Endothelial cell of umbilical vein (primary cell): Measurements from ENCODE around the gene MST1.

Experiments
- EZH2 ChIP-seq: IDR thresholded peaks from 2 replicates; pipeline ENCODE4 v1.6.1; 2012; ENCODE audit warnings: borderline replicate concordance, low read depth, mild to moderate bottlenecking, moderate library complexity, low read length, inconsistent platforms; ENCODE audit not compliant: severe bottlenecking
- GATA2 ChIP-seq: IDR thresholded peaks from 2 replicates; pipeline ENCODE4 v1.7.0; 2011; ENCODE audit warnings: low read depth, mild to moderate bottlenecking, moderate library complexity, mixed read lengths, low read length; ENCODE audit not compliant: insufficient read length, insufficient read depth
- MYC ChIP-seq: IDR thresholded peaks from one replicate; pipeline ENCODE4 v1.6.1; 2011; ENCODE audit warnings: mild to moderate bottlenecking, low read depth, low read length
- POLR2A ChIP-seq: IDR thresholded peaks from 2 replicates; pipeline ENCODE4 v1.6.1; 2012; ENCODE audit warnings: low read depth, mild to moderate bottlenecking, control low read depth, low read length
- POLR2AphosphoS5 ChIP-seq: IDR thresholded peaks from 2 replicates; pipeline ENCODE4 v1.6.1; 2012; ENCODE audit warnings: low read depth, mild to moderate bottlenecking, control low read depth, low read length, moderate library complexity; ENCODE audit not compliant: insufficient read depth
- TF ChIP-seq, protein P1 (sequence below), 2 donors: IDR thresholded peaks; 1 replicate in 1 of 2; 2 replicates in 1 of 2; pipeline ENCODE4 v1.5.1; 2011; ENCODE audit warnings: low read length in 2 of 2, mild to moderate bottlenecking in 2 of 2, moderate library complexity in 2 of 2, control low read depth in 1 of 2, inconsistent platforms in 1 of 2, low read depth in 1 of 2; ENCODE audit not compliant: insufficient read depth in 1 of 2; ENCODE audit errors: extremely low read depth in 1 of 2

DNA sequence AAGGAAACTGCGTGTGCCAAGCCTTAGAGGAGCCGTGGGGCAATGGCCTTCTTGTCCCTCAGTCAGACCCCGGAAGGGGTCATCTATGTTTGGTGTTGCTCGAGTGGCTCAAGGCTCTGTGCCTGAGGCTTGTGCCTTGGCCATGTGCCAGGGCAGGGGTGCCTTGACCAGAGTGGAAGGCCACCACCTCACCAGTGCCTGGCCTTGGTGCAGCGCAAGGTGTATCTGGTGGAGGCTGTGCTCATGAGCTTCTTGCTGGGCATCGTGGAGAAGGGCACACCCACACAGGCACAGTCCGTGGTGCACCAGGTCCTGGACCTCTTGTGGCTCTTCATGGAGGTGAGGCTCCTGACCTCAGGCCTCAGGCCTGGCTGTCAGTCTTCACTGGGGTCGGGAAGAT is 10.7 kb upstream of the MST1 start:
- TF ChIP-seq, protein P1, sequence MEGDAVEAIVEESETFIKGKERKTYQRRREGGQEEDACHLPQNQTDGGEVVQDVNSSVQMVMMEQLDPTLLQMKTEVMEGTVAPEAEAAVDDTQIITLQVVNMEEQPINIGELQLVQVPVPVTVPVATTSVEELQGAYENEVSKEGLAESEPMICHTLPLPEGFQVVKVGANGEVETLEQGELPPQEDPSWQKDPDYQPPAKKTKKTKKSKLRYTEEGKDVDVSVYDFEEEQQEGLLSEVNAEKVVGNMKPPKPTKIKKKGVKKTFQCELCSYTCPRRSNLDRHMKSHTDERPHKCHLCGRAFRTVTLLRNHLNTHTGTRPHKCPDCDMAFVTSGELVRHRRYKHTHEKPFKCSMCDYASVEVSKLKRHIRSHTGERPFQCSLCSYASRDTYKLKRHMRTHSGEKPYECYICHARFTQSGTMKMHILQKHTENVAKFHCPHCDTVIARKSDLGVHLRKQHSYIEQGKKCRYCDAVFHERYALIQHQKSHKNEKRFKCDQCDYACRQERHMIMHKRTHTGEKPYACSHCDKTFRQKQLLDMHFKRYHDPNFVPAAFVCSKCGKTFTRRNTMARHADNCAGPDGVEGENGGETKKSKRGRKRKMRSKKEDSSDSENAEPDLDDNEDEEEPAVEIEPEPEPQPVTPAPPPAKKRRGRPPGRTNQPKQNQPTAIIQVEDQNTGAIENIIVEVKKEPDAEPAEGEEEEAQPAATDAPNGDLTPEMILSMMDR (IDR thresholded peaks at IDR 0.05; ENCODE audit: extremely low read depth in 1 of 2, insufficient read depth in 1 of 2, low read depth in 1 of 2, low read length in 2 of 2), result no peak
- TF ChIP-seq POLR2A (no peak), POLR2AphosphoS5 (no peak), GATA2 (no peak), EZH2 (no peak), MYC (no peak)
